ENCODE results near the gene TSPO. TPM values are rescaled to one million over a fixed set of nuclear protein-coding genes. Genes with fewer than 3 reads are reported as not detected.

The TSPO gene
- total and polyA plus RNA-seq, 2 of the 13 experiments (the other 11 are each of a cell fraction or from before 2014, with no cell fraction given) = 0.46 to 1.4 TPM

GRCh38 chr22:43110927-43111623 lies 40.3 kb upstream of the TSPO start:
- in situ Hi-C loops (cut with HindIII; ENCODE audit: extremely low pct_ligation_motif_present, low pct_unique_long_range_greater_than_20kb) (no loop called here), intact Hi-C loops (cut with micrococcal nuclease; ENCODE audit: unreplicated experiment) (loop anchor here (2.0 kb wide), 1 partner anchor 16 kb away; no protein-coding TSS in a partner anchor)
- POLR2A ChIA-PET = interaction anchor here (0.7 to 1.3 kb wide), 2 partner anchors 15 to 17 kb away, joined by 3 to 4 read pairs; no protein-coding TSS in a partner anchor
- Histone ChIP-seq H3K27me3 (ENCODE audit: control insufficient read depth in 1 of 2, insufficient read depth in 2 of 2, low read length in 2 of 2) (peaks cover 5 to 36% of the 10 kb centered on the region in 2 experiments; a peak in 4 of 5 replicates), H3K79me2 (ENCODE audit: insufficient read depth, low read length) (no peaks in the 10 kb centered on the region), H3K4me1 (ENCODE audit: insufficient read depth, low read length) (peaks cover 50% of the 10 kb centered on the region), H3K36me3 (replicated peaks in 1 of 2; ENCODE audit: control insufficient read depth in 1 of 2, insufficient read depth in 2 of 2, low read length in 2 of 2) (no peaks in the 10 kb centered on the region), H4K20me1 (ENCODE audit: insufficient read depth, low read length) (no peaks in the 10 kb centered on the region), H3K9ac (ENCODE audit: insufficient read depth, low read depth, low read length) (peak overlapping the region; percentile 34; the same call in 1 of the 2 replicates), H3K27ac (ENCODE audit: extremely low read length, insufficient read depth, low read length) (no peak overlapping the region), H3K4me3 (replicated peaks in 1 of 3; ENCODE audit: insufficient read depth in 1 of 3, low read depth in 2 of 3, low read length in 3 of 3) (peak overlapping the region; percentile 44 to 74 (median 62); a peak in 5 of 6 replicates), H3K9me3 (ENCODE audit: low read length) (no peaks in the 10 kb centered on the region), H3K4me2 (ENCODE audit: low read depth, low read length) (peak overlapping the region; percentile 95), H2AFZ (ENCODE audit: low read length) (no peak overlapping the region)
- CTCF ChIA-PET (ENCODE audit: low intra/inter-chr PET ratio, low total read pairs) = no interaction called here
- no peak for DNase-seq (ENCODE audit: low spot score)
- FAIRE-seq = no peak
- no TSS peak for BruUV-seq (replicated peaks)
- WGBS (ENCODE audit: low lambda C conversion rate) = 7% methylated on average over 37 of the region's 86 CpGs
- peak; percentile 53 for ATAC-seq
- TF ChIP-seq THAP9 (CRISPR knock-in tag; IDR thresholded peaks at IDR 0.05; ENCODE audit: borderline replicate concordance) = 0 out of 2 replicates have a peak, but pooled peaks have one; percentile 30
- TF ChIP-seq DMTF1 (CRISPR knock-in tag; IDR thresholded peaks at IDR 0.05) = no peak
- TF ChIP-seq, protein P1, sequence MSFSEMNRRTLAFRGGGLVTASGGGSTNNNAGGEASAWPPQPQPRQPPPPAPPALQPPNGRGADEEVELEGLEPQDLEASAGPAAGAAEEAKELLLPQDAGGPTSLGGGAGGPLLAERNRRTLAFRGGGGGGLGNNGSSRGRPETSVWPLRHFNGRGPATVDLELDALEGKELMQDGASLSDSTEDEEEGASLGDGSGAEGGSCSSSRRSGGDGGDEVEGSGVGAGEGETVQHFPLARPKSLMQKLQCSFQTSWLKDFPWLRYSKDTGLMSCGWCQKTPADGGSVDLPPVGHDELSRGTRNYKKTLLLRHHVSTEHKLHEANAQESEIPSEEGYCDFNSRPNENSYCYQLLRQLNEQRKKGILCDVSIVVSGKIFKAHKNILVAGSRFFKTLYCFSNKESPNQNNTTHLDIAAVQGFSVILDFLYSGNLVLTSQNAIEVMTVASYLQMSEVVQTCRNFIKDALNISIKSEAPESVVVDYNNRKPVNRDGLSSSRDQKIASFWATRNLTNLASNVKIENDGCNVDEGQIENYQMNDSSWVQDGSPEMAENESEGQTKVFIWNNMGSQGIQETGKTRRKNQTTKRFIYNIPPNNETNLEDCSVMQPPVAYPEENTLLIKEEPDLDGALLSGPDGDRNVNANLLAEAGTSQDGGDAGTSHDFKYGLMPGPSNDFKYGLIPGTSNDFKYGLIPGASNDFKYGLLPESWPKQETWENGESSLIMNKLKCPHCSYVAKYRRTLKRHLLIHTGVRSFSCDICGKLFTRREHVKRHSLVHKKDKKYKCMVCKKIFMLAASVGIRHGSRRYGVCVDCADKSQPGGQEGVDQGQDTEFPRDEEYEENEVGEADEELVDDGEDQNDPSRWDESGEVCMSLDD (CRISPR knock-in tag; IDR thresholded peaks at IDR 0.05; ENCODE audit: borderline replicate concordance) = 0 out of 2 replicates have a peak, but pooled peaks have one; percentile 46
- TF ChIP-seq HDAC1 (CRISPR knock-in tag; IDR thresholded peaks at IDR 0.05) = peak; percentile 5; the same call in 1 of the 2 replicates
- TF ChIP-seq MTF2 (CRISPR knock-in tag; IDR thresholded peaks at IDR 0.05; ENCODE audit: borderline replicate concordance) = peak; percentile 77; the same call in 1 of the 2 replicates
- peak; percentile 99 for TF ChIP-seq ZBTB8A (CRISPR knock-in tag; IDR thresholded peaks at IDR 0.05; ENCODE audit: borderline replicate concordance, low read depth)
- peak; percentile 35; the same call in 1 of the 2 replicates for TF ChIP-seq ZNF274 (CRISPR knock-in tag; IDR thresholded peaks at IDR 0.05)
- TF ChIP-seq NBN (conservative IDR thresholded peaks at IDR 0.05) = no peak
- no peak for TF ChIP-seq KMT2A (CRISPR knock-in tag; IDR thresholded peaks at IDR 0.05)
- peak; percentile 45; the same call in 1 of the 2 replicates for TF ChIP-seq ZNF224 (CRISPR knock-in tag; IDR thresholded peaks at IDR 0.05)

Measured in HepG2 (cell line).